Measurements from ENCODE around the gene CXCL10.

The CXCL10 gene

GRCh38 chr4:76061421-76061820, 38.1 kb upstream of the CXCL10 start:
- TF ChIP-seq POLR2AphosphoS5 (IDR thresholded peaks at IDR 0.05; ENCODE audit: low read depth, low read length), result no peak
- TF ChIP-seq TAF1 (IDR thresholded peaks at IDR 0.05; ENCODE audit: borderline replicate concordance, insufficient read depth, low read length), result no peak
- no peak for TF ChIP-seq FOXP2 (optimal IDR thresholded peaks at IDR 0.05; ENCODE audit: borderline replicate concordance, extremely low read depth, extremely low read length, insufficient read depth)
- TF ChIP-seq, protein P1, sequence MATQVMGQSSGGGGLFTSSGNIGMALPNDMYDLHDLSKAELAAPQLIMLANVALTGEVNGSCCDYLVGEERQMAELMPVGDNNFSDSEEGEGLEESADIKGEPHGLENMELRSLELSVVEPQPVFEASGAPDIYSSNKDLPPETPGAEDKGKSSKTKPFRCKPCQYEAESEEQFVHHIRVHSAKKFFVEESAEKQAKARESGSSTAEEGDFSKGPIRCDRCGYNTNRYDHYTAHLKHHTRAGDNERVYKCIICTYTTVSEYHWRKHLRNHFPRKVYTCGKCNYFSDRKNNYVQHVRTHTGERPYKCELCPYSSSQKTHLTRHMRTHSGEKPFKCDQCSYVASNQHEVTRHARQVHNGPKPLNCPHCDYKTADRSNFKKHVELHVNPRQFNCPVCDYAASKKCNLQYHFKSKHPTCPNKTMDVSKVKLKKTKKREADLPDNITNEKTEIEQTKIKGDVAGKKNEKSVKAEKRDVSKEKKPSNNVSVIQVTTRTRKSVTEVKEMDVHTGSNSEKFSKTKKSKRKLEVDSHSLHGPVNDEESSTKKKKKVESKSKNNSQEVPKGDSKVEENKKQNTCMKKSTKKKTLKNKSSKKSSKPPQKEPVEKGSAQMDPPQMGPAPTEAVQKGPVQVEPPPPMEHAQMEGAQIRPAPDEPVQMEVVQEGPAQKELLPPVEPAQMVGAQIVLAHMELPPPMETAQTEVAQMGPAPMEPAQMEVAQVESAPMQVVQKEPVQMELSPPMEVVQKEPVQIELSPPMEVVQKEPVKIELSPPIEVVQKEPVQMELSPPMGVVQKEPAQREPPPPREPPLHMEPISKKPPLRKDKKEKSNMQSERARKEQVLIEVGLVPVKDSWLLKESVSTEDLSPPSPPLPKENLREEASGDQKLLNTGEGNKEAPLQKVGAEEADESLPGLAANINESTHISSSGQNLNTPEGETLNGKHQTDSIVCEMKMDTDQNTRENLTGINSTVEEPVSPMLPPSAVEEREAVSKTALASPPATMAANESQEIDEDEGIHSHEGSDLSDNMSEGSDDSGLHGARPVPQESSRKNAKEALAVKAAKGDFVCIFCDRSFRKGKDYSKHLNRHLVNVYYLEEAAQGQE (IDR thresholded peaks at IDR 0.05; ENCODE audit: insufficient read depth in 1 of 2, low read depth in 2 of 2, low read length in 2 of 2), result no peak
- TF ChIP-seq SIN3A (IDR thresholded peaks at IDR 0.05; ENCODE audit: borderline replicate concordance, insufficient read depth, low read length), result no peak

GRCh38 chr4:76060506-76060905, 37.2 kb upstream of the CXCL10 start:
- no peak for TF ChIP-seq SIN3A (IDR thresholded peaks at IDR 0.05; ENCODE audit: borderline replicate concordance, insufficient read depth, low read length)
- no peak for TF ChIP-seq POLR2AphosphoS5 (IDR thresholded peaks at IDR 0.05; ENCODE audit: low read depth, low read length)
- TF ChIP-seq, protein P1 (IDR thresholded peaks at IDR 0.05; ENCODE audit: insufficient read depth in 1 of 2, low read depth in 2 of 2, low read length in 2 of 2), result no peak
- no peak for TF ChIP-seq FOXP2 (optimal IDR thresholded peaks at IDR 0.05; ENCODE audit: borderline replicate concordance, extremely low read depth, extremely low read length, insufficient read depth)
- TF ChIP-seq TAF1 (IDR thresholded peaks at IDR 0.05; ENCODE audit: borderline replicate concordance, insufficient read depth, low read length), result no peak

DNA sequence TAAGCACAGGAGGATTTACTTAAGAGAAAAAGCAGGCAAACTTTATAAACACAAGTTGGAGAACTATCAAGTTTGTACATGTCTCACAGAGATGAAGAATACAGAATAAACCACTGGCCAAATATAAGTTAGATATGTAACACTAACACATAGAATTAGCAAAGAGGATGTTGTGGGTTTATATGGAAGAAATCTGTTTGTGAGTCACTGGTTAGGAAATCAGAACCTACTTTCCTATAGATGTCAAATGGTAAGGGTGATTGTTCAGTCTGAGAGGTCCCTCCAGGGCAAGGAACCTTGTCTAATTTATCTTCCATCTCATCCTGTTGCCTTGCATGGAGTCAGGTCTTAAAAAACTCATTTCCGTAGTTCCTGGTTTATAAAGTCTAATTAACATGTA, 36.5 kb upstream of the CXCL10 start:
- no peak for TF ChIP-seq POLR2AphosphoS5 (IDR thresholded peaks at IDR 0.05; ENCODE audit: low read depth, low read length)
- no peak for TF ChIP-seq TAF1 (IDR thresholded peaks at IDR 0.05; ENCODE audit: borderline replicate concordance, insufficient read depth, low read length)
- TF ChIP-seq, protein P1 (IDR thresholded peaks at IDR 0.05; ENCODE audit: insufficient read depth in 1 of 2, low read depth in 2 of 2, low read length in 2 of 2), result no peak
- TF ChIP-seq FOXP2 (optimal IDR thresholded peaks at IDR 0.05; ENCODE audit: borderline replicate concordance, extremely low read depth, extremely low read length, insufficient read depth), result no peak
- TF ChIP-seq SIN3A (IDR thresholded peaks at IDR 0.05; ENCODE audit: borderline replicate concordance, insufficient read depth, low read length), result no peak

GRCh38 chr4:76058888-76059426, 35.7 kb upstream of the CXCL10 start:
- TF ChIP-seq TAF1 (IDR thresholded peaks at IDR 0.05; ENCODE audit: borderline replicate concordance, insufficient read depth, low read length) (no peak), POLR2AphosphoS5 (IDR thresholded peaks at IDR 0.05; ENCODE audit: low read depth, low read length) (no peak), SIN3A (IDR thresholded peaks at IDR 0.05; ENCODE audit: borderline replicate concordance, insufficient read depth, low read length) (no peak), FOXP2 (optimal IDR thresholded peaks at IDR 0.05; ENCODE audit: borderline replicate concordance, extremely low read depth, extremely low read length, insufficient read depth) (no peak)
- TF ChIP-seq, protein P1 (IDR thresholded peaks at IDR 0.05; ENCODE audit: insufficient read depth in 1 of 2, low read depth in 2 of 2, low read length in 2 of 2), result no peak
